NOMO-1 treated with DMSO at 0.1 percent for 48 hours (cell line): ENCODE results near the gene PNMA6E.

Source experiments
- DNase-seq: peaks from one replicate; lab custom pipeline; 2025; ENCODE audit not compliant: unreplicated experiment; lab: John Stamatoyannopoulos, UW

PNMA6E gene

DNA sequence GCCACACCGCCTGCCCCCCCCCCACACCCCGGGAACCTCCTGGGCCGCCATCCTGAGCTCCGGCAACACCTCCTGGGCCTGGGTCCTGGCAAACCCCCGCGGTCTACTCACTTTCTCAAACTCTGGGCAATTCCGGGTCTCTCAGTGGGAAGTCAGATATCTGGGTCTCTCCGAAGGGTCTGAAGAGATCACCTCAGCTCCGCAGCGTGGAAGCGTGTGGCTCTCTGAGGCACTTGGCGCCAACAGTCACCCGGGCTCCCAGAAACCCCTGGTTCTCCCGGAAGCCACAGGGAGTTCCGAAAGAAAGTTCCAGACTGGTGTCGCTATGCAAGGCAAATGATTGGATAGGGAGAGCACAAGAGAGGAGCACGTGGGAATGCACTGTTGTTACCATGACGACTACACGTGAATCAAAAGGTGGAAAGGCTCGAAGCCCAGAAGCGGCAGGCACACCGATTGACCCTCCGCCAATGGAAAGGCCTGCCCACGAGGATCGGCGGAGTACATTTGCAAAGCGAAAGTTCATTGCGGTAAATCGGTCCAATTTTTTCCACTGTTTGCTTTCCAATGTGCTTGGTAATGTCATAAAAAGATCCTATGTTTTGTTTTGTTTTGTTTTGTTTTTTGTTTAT, at the start of gene PNMA6E:
TSS of gene PNMA6E (minus strand) at position 218 of the 632 bp plus-strand sequence. CDS start 2,501 bp downstream, outside the sequence.
- no peak for DNase-seq

- no peak for DNase-seq
Observed at GRCh38 chrX:153450949-153451277, 49.8 kb upstream of the PNMA6E start.

DNA sequence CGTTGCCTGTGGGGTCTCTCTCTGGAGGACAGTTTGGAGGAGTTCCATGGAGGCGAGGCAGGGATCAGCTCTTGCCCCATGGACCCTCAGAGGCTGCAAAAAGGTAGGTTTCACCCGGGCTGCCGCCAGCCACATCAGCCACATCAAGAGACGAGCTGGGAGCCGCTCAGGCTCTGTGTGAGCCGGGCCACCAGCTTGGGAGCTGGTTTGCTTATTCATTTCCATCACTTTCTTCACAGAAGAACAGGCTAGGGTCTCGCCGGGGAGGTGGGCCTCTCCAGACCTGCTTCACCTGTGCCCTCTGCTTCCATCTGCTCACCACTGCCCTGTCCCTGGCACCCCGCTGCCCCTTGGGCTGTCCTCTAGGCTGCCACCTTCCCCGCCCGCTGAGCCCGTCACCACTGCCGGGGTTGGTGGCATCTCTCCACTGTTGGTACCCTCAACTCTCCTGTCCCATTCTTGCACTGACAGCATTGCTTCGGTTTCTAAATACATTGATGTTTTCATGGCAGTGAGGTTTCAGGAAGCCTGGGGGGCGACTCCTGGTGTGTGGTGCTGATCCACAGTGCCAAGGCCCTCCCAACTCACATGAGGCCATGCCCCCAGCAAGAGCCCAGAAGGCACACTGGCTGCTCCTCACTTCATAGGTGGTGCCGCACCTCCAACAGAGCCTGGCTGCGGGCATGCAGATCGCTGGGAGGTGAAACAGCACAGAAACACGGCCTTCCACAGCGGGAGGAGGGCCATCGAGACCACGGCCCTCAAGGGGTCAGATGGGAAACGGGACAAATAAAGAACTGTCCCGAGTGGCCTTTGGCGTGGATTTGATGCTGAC, 49.2 kb upstream of the PNMA6E start:
- DNase-seq: no peak

GRCh38 chrX:153449368-153450113, 48.4 kb upstream of the PNMA6E start:
- DNase-seq: no peak

DNA sequence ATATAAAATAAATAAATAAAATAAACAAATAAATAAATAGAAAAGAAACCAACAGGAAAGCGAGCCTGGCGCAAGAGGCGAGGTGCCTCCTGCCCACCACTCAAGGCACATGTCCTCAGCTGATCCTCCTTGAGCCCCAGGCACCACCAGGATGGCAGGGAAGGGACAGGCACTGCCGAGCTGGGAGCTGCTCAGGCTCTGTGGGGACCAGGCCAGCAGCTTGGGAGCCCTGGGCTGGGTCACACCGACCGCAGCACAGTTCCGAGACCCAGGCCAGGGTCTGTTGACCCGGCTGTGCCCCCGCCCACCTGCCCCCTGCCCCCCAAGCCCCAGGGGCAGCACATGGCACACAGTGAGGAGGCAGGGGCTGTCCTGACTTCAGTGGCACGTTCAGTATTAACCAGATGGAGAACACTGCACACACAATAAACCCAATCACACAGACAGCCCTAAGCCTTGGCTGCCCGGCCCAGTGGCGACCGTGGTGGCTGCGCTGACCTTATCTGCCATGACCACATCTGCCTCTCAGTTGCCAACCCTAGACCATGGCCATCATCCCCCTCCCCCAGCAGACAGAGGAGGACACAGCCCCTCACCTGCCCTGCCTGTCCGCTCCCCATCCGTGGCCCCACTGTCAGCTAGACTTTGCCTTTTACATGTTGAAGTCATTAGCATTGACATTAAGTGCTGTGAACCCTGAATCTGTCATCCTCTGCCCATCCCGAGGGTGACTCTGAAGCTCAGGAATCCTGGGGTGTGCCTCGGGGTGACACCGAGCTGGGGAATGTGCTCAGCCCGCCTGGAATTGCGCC, 47.6 kb upstream of the PNMA6E start:
- no peak for DNase-seq

DNA sequence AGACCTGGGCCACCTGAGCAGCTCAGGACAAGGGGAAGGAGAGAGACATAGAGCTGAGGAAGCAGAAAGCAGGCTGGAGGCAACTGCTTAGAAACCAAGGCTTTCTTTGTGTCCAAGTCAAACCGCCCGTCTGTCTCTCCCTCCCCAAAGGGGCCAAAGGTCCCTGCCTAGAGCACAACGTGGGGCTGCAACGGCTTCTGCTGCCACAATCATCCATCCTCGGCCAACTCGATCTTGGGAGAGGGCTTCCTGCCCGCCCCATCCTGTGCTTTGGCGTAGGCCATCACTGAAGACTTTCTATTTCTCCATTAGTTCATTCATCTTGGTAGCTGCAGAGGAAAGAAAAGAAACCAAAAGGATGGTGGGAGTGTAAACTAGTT, 46.4 kb upstream of the PNMA6E start:
- no peak for DNase-seq

- no peak for DNase-seq
Observed at GRCh38 chrX:153446950-153447580, 45.9 kb upstream of the PNMA6E start.

DNA sequence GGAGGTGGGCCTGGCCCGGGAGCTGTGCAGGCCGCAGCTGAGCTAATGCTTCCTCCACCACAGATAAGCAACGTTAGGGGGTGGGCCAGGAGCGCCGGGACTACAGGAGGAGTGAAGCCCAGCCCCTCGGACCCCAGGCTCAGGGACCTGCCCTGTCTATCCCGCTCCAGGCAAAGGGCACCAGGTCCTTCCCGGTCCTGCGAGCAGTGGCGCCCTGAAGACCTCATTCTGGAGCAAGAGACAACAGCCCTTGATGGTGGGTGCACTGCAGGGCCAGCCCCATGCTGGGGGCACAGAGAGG, 45.4 kb upstream of the PNMA6E start:
- DNase-seq: no peak

DNA sequence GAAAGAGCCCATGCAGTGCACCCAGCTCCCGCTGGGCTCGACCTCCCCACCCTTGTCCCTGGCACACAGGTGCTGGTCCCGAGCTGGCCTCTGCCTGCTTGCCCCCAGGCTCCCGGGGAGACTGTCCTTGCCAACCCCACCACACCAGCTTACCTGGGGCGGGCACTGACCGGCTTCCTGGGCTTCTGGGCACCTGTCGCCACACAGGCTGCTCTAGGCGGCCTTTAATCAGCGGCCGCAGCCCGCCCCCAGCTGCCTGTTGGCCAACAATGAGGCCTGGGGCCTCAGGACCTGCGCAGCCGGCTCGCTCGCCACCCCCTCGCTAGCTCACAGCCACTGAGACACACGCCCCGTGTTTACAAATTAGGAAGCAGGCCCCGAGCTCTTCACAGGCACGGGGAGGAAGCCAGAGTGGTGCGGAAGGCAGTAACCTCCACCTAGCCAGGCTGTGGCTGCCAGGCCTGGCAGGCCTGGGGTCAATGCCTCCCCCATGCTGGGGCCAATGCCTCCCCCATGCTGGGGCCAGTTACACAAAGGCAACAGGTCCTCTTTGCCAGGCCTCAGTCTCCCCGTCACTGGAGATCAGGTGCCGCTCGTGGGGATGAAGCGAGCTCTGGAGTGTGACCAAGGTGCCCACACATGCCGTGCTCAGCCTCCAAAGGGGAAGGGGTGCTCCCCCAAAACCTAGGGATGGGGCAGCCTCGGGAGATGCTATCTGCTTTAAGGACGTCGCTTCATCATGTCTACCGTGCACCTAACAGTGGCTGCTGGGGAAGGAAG, 44.9 kb upstream of the PNMA6E start, which contains the start of gene TREX2:
TSS of gene TREX2 (minus strand) at position 201 of the 780 bp plus-strand sequence. CDS start 626 bp downstream, outside the sequence.
- DNase-seq: no peak

DNA sequence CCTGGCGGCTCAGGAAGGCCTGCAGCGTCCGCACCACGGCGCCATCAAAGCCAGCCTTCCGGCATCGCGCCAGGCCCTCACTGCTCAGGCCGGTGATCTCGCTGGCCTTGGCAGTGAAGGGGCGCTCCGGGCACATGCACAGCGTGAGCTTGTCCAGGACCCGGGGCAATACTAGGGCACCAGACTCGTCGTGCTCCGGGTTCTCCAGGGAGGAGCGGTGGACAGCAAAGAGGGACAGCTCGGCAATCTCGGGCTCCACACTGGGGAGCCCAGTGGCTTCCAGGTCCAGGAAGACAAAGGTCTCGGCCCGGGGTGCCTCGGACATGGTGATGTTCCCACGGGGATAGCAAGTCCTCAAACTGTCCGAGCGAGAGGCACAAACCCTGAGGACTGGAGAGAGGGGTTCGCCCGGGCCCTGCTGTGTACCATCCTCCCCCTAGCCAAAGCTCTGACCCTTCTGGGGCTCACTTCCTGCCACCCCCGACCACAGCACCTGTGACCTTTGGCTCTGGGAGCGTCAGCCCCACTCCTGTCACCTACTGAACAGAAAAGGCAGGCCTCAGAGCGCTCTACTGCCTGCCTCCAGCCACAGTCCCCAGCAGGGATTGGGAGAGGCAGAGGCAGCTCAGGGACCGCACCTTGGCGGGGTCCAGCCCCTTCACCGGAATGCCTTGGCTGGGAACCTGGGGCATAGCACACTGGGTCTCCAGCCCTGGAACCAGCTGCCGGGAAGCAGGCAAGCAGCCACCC, 44.1 kb upstream of the PNMA6E start:
- no peak for DNase-seq

DNA sequence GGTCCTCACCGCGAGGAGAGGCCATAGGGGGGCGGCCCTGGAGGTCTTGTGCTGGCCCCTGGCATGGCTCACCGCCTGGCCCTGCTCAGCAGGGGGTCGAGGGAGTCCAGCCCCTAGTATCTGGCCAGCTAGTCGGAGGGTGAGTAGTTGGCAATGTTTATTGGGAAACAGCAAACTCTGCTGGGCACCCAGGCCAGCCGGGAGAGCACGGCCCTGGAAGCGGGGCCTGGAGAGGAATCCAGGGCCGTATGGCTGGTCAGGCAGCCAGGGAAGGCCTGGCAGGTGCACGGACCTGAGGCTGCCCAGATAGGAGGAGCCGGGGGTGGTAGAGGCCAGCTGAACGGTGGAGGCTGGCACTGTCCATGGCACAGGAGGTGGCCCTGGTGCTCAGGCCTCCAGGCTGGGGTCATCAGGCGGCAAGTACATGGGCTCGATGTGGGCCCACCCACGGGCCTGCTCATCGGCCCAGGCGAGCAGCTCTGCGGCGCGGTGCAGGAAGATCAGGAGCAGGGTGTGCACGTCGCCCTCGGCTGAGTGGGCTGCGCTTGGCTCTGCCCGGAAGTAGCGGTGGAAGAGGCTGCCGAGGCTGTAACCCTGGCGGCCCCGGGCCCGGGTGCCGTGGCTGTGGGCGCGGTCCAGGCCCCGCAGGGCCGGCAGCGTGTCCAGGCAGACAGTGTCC, 43.3 kb upstream of the PNMA6E start:
- no peak for DNase-seq

- DNase-seq: no peak
Observed at GRCh38 chrX:153443476-153444332, 42.6 kb upstream of the PNMA6E start.

DNA sequence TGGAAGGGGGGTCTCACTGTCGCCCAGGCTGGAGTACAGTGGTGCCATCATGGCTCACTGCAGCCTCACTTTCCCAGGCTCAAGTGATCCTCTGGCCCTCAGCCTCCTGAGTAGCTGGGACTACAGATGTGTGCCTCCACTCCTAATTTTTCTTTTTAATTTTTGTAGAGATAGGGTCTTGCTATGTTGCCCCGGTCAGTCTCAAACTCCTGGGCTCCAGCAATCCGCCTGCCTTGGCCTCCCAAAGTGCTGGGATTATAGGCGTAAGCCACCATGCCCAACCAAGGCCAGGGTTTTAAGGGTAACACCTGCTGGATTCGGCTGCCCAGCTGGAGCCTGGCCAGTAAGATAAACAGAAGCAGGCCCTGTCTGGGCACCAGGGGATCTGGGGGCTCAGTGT, 41.3 kb upstream of the PNMA6E start:
- DNase-seq: no peak

- no peak for DNase-seq
Observed at GRCh38 chrX:153441981-153442380, 40.8 kb upstream of the PNMA6E start.

GRCh38 chrX:153441296-153441695, 40.1 kb upstream of the PNMA6E start:
- no peak for DNase-seq

DNA sequence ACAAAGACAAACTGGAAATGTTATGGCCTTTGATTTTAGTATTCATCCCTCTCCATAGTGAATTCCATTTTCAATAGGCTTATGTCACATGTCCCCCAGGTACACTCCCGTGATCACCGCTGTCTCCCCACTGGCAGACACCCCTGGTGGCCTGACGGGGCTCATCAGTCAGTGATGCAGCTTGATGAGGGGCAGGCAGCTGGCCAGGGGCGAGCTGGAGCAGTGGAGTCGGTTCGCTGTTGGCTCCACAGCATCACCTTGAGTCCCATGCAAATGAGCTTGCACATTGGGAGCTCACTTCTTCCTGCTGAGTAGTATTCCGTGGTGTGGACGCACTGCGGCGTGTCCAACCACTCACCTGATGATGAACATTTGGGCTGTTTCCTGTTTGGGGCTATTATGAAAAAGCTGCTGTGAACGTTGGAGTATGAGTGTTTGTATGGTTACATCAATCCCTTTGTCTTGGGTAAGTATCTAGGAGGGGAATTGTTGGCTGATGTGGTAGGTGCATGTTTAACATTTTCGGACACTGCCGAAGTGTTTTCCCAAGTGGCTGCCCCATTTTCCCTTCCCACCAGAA, 39.5 kb upstream of the PNMA6E start:
- DNase-seq: no peak

GRCh38 chrX:153439977-153440376, 38.8 kb upstream of the PNMA6E start:
- no peak for DNase-seq
